GM12873 (cell line): ENCODE results near the gene EMILIN1.

Source experiments
- TF ChIP-seq, protein P1 (sequence below): IDR thresholded peaks from 2 replicates; pipeline ENCODE4 v1.5.1; 2012; ENCODE audit warnings: low read depth, mild to moderate bottlenecking, moderate library complexity, low read length, control low read depth; ENCODE audit not compliant: insufficient read depth; ENCODE audit errors: missing control alignments

EMILIN1 gene

DNA sequence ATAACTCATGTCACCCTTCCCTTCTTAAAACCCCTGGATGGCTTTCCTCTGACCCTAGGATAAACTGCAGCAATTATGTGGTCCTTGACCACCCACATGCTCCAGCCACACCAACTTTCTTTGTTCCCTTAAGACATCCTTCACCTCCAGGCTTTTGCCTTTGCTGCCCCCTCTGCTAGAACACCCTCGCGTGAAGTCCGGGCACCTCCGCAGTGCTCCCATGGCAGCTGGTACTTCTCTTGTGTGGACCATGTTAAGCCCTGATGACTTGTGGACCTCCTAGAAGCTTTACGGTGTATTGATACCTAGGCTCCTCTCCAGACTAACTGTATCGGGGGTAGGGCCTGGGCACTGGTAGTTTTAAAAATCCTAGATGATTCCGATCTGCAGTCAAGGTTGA is 44.4 kb downstream of the EMILIN1 start:
- TF ChIP-seq, protein P1, sequence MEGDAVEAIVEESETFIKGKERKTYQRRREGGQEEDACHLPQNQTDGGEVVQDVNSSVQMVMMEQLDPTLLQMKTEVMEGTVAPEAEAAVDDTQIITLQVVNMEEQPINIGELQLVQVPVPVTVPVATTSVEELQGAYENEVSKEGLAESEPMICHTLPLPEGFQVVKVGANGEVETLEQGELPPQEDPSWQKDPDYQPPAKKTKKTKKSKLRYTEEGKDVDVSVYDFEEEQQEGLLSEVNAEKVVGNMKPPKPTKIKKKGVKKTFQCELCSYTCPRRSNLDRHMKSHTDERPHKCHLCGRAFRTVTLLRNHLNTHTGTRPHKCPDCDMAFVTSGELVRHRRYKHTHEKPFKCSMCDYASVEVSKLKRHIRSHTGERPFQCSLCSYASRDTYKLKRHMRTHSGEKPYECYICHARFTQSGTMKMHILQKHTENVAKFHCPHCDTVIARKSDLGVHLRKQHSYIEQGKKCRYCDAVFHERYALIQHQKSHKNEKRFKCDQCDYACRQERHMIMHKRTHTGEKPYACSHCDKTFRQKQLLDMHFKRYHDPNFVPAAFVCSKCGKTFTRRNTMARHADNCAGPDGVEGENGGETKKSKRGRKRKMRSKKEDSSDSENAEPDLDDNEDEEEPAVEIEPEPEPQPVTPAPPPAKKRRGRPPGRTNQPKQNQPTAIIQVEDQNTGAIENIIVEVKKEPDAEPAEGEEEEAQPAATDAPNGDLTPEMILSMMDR: no peak

GRCh38 chr2:27123302-27124150 is 45.1 kb downstream of the EMILIN1 start, which contains the start of gene ABHD1:
Gene ABHD1, plus strand, starts transcription at chr2:27123815. Its CDS starts 134 bp downstream, at chr2:27123949.
- TF ChIP-seq, protein P1: no peak

DNA sequence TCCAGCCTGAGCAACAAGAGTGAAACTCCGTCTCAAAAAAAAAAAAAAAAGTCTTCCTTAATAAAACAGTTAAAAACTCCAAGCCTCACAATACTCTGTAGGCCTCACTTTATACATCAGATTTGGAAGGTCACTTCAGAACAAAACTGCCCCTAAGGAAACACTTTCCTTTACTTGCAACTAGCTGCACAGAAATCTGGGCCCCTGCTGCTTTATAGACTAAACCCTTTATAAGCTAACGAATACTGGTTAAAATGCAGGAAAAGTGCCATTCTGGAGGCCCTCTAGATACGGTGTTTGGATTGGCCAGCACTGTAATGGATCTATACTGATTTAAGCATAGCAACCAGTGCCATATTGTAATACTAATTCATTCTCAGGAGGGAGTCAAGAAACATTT is 46.7 kb downstream of the EMILIN1 start:
- TF ChIP-seq, protein P1: no peak

DNA sequence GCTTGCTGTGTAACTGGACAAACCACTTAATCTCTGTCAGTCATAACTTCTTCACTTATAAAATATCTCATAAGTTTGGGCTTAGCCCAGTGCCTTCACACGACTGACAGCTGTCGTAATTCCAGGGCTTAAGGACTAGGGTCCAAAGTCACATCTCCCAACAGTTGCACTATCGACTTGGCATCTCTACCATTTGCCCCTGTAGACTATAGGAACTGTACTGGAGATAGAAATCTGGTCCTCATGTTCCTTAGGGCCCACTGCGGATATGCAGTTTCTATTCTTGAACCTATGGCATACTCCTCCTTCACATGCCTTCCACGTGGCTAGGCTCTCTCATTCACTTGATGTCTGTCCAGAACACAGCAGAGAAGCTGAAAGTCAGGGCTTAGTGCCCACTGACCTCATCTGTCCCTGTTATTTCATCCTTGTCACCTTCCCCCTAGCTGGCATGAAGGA is 47.9 kb downstream of the EMILIN1 start:
- TF ChIP-seq, protein P1: no peak

GRCh38 chr2:27127883-27128667 is 49.7 kb downstream of the EMILIN1 start:
- TF ChIP-seq, protein P1: no peak

GRCh38 chr2:27128668-27129571 is 50.5 kb downstream of the EMILIN1 start:
- TF ChIP-seq, protein P1: no peak

GRCh38 chr2:27130396-27130795 is 52.0 kb downstream of the EMILIN1 start:
- TF ChIP-seq, protein P1: no peak
